ENCODE results near the gene TNNC2.

TNNC2 gene

DNA sequence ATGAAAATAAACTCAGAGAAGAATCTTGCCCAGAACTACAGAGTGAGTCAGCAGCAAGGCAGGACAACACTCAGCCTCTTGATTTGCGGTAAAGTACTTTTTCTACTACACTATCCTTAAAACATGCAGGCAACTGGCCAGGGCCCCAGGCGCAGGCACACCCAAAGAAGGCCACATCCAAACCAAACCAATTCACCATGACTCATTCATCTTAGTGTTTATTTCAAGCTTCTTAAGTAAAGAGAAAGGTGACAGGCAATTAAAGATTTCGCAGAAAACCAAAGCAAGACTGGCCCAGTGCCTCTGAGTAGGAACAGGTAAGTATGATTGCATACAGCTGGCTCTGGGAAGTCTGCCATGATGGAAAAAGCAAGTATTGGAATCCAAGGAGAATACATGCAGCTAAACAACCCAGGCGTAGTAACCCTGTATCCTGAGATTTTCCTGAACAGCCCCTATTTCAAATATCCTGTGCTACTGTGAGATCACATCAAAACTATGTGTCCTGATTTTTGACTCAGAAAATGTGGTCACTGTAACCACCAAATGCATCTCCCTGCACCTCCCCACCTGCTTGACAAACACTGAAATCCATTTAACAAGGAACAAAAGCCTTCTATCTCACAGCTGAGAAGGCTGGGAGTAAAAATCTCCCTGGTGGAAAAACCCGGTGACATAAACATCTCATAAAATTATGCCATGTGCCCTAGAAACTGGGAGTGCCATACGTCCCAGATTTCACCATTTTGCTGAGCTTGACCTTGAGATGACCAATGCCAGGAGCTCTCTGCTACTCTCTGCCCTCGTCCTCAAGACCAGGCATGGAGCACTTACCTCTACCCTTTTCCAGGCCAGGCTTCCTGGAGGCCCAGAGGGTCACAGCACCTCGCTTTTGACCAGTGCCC is 47.8 kb downstream of the TNNC2 start:
- no peak for DNase-seq

DNA sequence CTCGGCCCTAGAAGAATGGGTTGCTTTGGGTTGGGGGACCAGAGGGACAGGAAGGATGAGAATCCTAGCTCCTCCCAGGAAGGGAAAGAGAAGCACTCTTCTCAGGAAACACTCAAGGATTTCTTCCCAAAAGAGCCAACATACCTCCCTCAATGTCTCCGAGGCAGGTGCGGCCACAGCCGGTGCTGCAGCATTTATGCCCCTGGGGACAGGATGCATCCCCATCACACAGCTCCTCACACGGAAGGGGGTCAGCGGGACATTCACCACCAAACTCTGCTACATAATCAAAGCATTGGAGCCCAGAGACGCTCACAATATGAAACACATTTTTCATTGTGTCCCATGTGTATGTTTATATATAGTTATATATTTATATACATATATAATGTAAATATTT is 50.2 kb downstream of the TNNC2 start:
- no peak for DNase-seq

DNA sequence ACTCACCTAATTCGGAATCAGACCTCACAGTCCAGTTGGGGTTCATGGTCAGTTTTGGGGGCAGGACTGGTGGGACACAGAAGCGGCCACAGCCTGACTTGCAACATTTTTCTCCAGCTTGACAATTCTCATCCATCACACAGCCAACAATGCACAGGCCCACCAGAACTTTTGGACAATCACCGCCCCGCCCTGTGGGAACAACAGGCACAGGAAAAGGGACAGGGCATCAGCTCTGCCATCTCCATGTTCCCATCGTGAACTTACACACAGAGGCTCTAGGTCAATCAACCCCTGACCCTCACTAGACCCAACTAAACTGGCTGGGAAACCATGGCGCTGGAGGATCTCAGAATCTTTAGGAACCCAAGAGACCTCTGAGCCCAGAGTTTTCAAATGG is 51.7 kb downstream of the TNNC2 start:
- DNase-seq = no peak

DNA sequence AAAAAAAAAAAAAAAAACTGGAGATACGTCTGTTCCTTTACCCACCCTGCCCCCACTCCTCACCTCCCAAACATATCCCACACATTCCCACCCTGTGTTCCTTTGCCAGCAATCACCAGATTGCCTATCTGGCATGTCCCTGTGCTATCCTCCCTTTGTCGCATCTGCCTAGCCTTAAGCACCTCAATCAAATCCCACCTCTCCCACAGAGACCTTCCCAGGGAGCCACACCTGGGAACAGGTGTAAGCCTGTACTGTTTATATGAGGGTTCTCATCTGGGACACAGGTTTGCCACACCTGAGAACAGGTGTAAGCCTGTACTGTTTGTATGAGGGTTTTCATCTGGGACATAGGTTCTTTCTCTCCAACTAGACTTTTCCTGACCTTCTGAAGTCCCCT is 52.2 kb downstream of the TNNC2 start:
- DNase-seq = no peak

All from activated CD4-positive, alpha-beta T cell treated with anti-CD3 and anti-CD28 coated beads, Interleukin-10, Interleukin-2, amounts not matched to agents 100 ng/mL and 50 ng/mL, durations not matched to agents 16 hours and 8 hours (primary cell).